GM12873 (cell line): Measurements from ENCODE around the gene CSF1.

Experiments
- CTCF ChIP-seq: IDR thresholded peaks from 2 replicates; pipeline ENCODE4 v1.5.1; 2012; ENCODE audit warnings: low read depth, mild to moderate bottlenecking, moderate library complexity, low read length, control low read depth; ENCODE audit not compliant: insufficient read depth; ENCODE audit errors: missing control alignments

Gene CSF1

GRCh38 chr1:109901524-109902145 is 9.0 kb upstream of the CSF1 start:
- no peak for TF ChIP-seq CTCF

GRCh38 chr1:109902204-109902985 is 8.3 kb upstream of the CSF1 start:
- TF ChIP-seq CTCF, result no peak

- TF ChIP-seq CTCF, result no peak
Observed at GRCh38 chr1:109903376-109903930, 7.2 kb upstream of the CSF1 start.

- TF ChIP-seq CTCF, result no peak
Observed at GRCh38 chr1:109904105-109904817, 6.4 kb upstream of the CSF1 start.

GRCh38 chr1:109905491-109905890 is 5.2 kb upstream of the CSF1 start:
- no peak for TF ChIP-seq CTCF

GRCh38 chr1:109906160-109906838 is 4.3 kb upstream of the CSF1 start:
- TF ChIP-seq CTCF, result no peak

GRCh38 chr1:109906839-109907180 is 3.8 kb upstream of the CSF1 start:
- TF ChIP-seq CTCF, result no peak
